Fibroblast of lung (primary cell): ENCODE measurements around the gene MAP3K7CL.

Experiments
- CTCF ChIP-seq, 2 donors: IDR thresholded peaks in 1 of 2; conservative IDR thresholded peaks in 1 of 2; 1 replicate in 1 of 2; 2 replicates in 1 of 2; pipeline ENCODE4 v1.5.1; 2011 to 2012; ENCODE audit warnings: low read length in 2 of 2, control low read depth in 1 of 2, inconsistent platforms in 1 of 2, low read depth in 1 of 2, mild to moderate bottlenecking in 1 of 2
- EZH2 ChIP-seq: IDR thresholded peaks from 2 replicates; pipeline ENCODE4 v1.5.1; 2012; ENCODE audit warnings: low read length, control low read depth, mild to moderate bottlenecking; ENCODE audit errors: missing control alignments

GRCh38 chr21:29133241-29133640 lies 2.8 kb downstream of the MAP3K7CL start:
- TF ChIP-seq CTCF (conservative IDR thresholded peaks at IDR 0.05 in 1 of 2, IDR thresholded peaks at IDR 0.05 in 1 of 2; ENCODE audit: low read depth in 1 of 2, low read length in 2 of 2) (no peak), EZH2 (no peak)
